Measurements from ENCODE around the gene DGLUCY. TPM values are rescaled to one million over a fixed set of nuclear protein-coding genes. Genes with fewer than 3 reads are reported as not detected.
"Not testable (repeated sequence)": the region's sequence is repeated elsewhere in the genome, so short reads cannot be mapped to it uniquely, and the experiment has no call there.

DGLUCY gene
- polyA plus RNA-seq, 12 donors, result 21.4 to 54.9 (median 26.8) TPM; not detected in 1

GRCh38 chr14:91129261-91129660 is 15.4 kb downstream of the DGLUCY start:
- no peak for DNase-seq

- no peak for DNase-seq
Observed at GRCh38 chr14:91135039-91135438, 21.2 kb downstream of the DGLUCY start.

- no peak for DNase-seq
Observed at GRCh38 chr14:91138511-91139359, 24.9 kb downstream of the DGLUCY start.

GRCh38 chr14:91139776-91140175 is 25.9 kb downstream of the DGLUCY start:
- no peak for DNase-seq

GRCh38 chr14:91140672-91141071 is 26.8 kb downstream of the DGLUCY start:
- DNase-seq, result no peak

- no peak for DNase-seq
Observed at GRCh38 chr14:91142214-91142668, 28.4 kb downstream of the DGLUCY start.

- DNase-seq, result no peak
Observed at GRCh38 chr14:91143862-91144261, 30.0 kb downstream of the DGLUCY start.

- DNase-seq, result no peak
Observed at GRCh38 chr14:91144425-91145145, 30.7 kb downstream of the DGLUCY start.

GRCh38 chr14:91145391-91146160 is 31.7 kb downstream of the DGLUCY start:
- no peak for DNase-seq

- no peak for DNase-seq
Observed at GRCh38 chr14:91146661-91147060, 32.8 kb downstream of the DGLUCY start.

GRCh38 chr14:91149462-91149861 is 35.6 kb downstream of the DGLUCY start:
- no peak for DNase-seq

- no peak for DNase-seq
Observed at GRCh38 chr14:91152499-91152898, 38.6 kb downstream of the DGLUCY start.

- DNase-seq, result no peak
Observed at GRCh38 chr14:91153360-91153759, 39.5 kb downstream of the DGLUCY start.

- no peak for DNase-seq
Observed at GRCh38 chr14:91154851-91155625, 41.2 kb downstream of the DGLUCY start.

- no peak for DNase-seq
Observed at GRCh38 chr14:91155626-91156089, 41.8 kb downstream of the DGLUCY start.

GRCh38 chr14:91156142-91156666 is 42.3 kb downstream of the DGLUCY start:
- DNase-seq, result not testable (repeated sequence)

GRCh38 chr14:91156877-91157276 is 43.0 kb downstream of the DGLUCY start:
- DNase-seq, result not testable (repeated sequence)

GRCh38 chr14:91158091-91158790 is 44.4 kb downstream of the DGLUCY start:
- no peak for DNase-seq

GRCh38 chr14:91159182-91159581 is 45.3 kb downstream of the DGLUCY start:
- no peak for DNase-seq

GRCh38 chr14:91159906-91160305 is 46.0 kb downstream of the DGLUCY start:
- no peak for DNase-seq
